B cell (primary cell): ENCODE results near the gene P3R3URF. TPM values are rescaled to one million over a fixed set of nuclear protein-coding genes. Genes with fewer than 3 reads are reported as not detected.

Experiments
- ATAC-seq: fragments of 200-7000 bp; cut with Tn5 transposase; one replicate; pipeline ENCODE4 v1.10.0; 2021; ENCODE audit warnings: low read depth, mild to moderate bottlenecking, moderate number of reproducible peaks, moderate library complexity
- CTCF ChIA-PET: fragments of 350-600 bp; sonication (Branson Sonifier 250); formaldehyde crosslinking; loops from one replicate; lab custom pipeline; 2021; ENCODE audit warnings: antibody characterized with exemption, inconsistent platforms; lab: Charles Lee
- POLR2A ChIA-PET: fragments of 350-600 bp; sonication (Branson Sonifier 250); formaldehyde crosslinking; loops from one replicate; lab custom pipeline; 2021; ENCODE audit warnings: antibody characterized with exemption; lab: Charles Lee
- DNase-seq: peaks from one replicate; pipeline ENCODE4 v3.0.0; 2013
- H2AFZ ChIP-seq: 2 replicates; pipeline ENCODE4 v1.6.1; 2012; ENCODE audit warnings: mild to moderate bottlenecking, low read depth, low read length; ENCODE audit not compliant: insufficient read depth, poor library complexity, severe bottlenecking
- H3K27ac ChIP-seq, 2 donors: 1 replicate in 1 of 2; 2 replicates in 1 of 2; pipeline ENCODE4 v1.5.1; 2012 to 2013; ENCODE audit warnings: low read length in 2 of 2, mild to moderate bottlenecking in 2 of 2, moderate library complexity in 1 of 2
- H3K27me3 ChIP-seq, 4 experiments: fragments of 200-600 bp in 1 of 4; sonication (generic) in 1 of 4; replicated peaks in 1 of 4; 1 replicate in 2 of 4; 2 replicates in 2 of 4; pipeline versions ENCODE4 v1.6.1 to v1.7.0; 2013 to 2016; ENCODE audit warnings: low read length in 3 of 4, mild to moderate bottlenecking in 2 of 4, mixed read lengths in 1 of 4, moderate library complexity in 1 of 4; ENCODE audit not compliant: insufficient read depth in 4 of 4, control insufficient read depth in 3 of 4; ENCODE audit errors: control extremely low read depth in 1 of 4
- H3K36me3 ChIP-seq, 2 experiments: replicated peaks in 1 of 2; 1 replicate in 1 of 2; 2 replicates in 1 of 2; pipeline versions ENCODE4 v1.6.1 to v1.7.1; 2013; ENCODE audit warnings: low read length in 1 of 2; ENCODE audit not compliant: insufficient read depth in 2 of 2, control insufficient read depth in 1 of 2; ENCODE audit errors: control extremely low read depth in 1 of 2, extremely low read depth in 1 of 2
- H3K4me1 ChIP-seq, 2 donors: fragments of 200-600 bp in 1 of 2; sonication (generic) in 1 of 2; 1 replicate in 1 of 2; 2 replicates in 1 of 2; pipeline versions ENCODE4 v1.5.1 to v1.6.1; 2013 to 2017; ENCODE audit warnings: low read length in 2 of 2; ENCODE audit not compliant: control insufficient read depth in 2 of 2, insufficient read depth in 2 of 2
- H3K4me2 ChIP-seq: replicated peaks from 2 replicates; pipeline ENCODE3; 2012; ENCODE audit warnings: mild to moderate bottlenecking, low read depth, low read length; ENCODE audit not compliant: poor library complexity, severe bottlenecking
- H3K4me3 ChIP-seq, 5 experiments: fragments of 200-600 bp in 1 of 5; sonication (generic) in 1 of 5; 1 replicate in 3 of 5; 2 replicates in 2 of 5; pipeline versions ENCODE4 v1.5.1 to v1.7.0; 2011 to 2016; ENCODE audit warnings: low read length in 4 of 5, mild to moderate bottlenecking in 4 of 5, low read depth in 2 of 5, control low read depth in 1 of 5, moderate library complexity in 1 of 5; ENCODE audit not compliant: insufficient read depth in 1 of 5; ENCODE audit errors: control extremely low read depth in 1 of 5, extremely low read depth in 1 of 5
- H3K79me2 ChIP-seq: fragments of 200-600 bp; sonication (generic); one replicate; pipeline ENCODE4 v1.6.0; 2016; ENCODE audit warnings: low read length; ENCODE audit not compliant: control insufficient read depth, insufficient read depth
- H3K9ac ChIP-seq: fragments of 200-600 bp; sonication (generic); 2 replicates; pipeline ENCODE4 v1.6.1; 2017; ENCODE audit warnings: mild to moderate bottlenecking, low read length, moderate library complexity
- H3K9me3 ChIP-seq, 3 donors: one replicate each; pipeline versions ENCODE4 v1.6.1 to v1.7.1; 2013; ENCODE audit warnings: low read length in 2 of 3; ENCODE audit not compliant: control insufficient read depth in 2 of 3, insufficient read depth in 1 of 3; ENCODE audit errors: control extremely low read depth in 1 of 3
- H4K20me1 ChIP-seq: 2 replicates; pipeline ENCODE4 v1.6.0; 2012; ENCODE audit warnings: mild to moderate bottlenecking, low read length; ENCODE audit not compliant: insufficient read depth, control insufficient read depth, poor library complexity, severe bottlenecking
- H3K27ac Mint-ChIP-seq: one replicate; pipeline ENCODE4 v1.8.0; 2021; ENCODE audit warnings: mixed read lengths
- H3K27me3 Mint-ChIP-seq: one replicate; pipeline ENCODE4 v1.8.0; 2021; ENCODE audit warnings: mixed read lengths
- H3K4me1 Mint-ChIP-seq: one replicate; pipeline ENCODE4 v1.8.0; 2021; ENCODE audit warnings: mixed read lengths
- H3K4me3 Mint-ChIP-seq: one replicate; pipeline ENCODE4 v1.8.0; 2021; ENCODE audit warnings: mixed read lengths
- H3K9me3 Mint-ChIP-seq: one replicate; pipeline ENCODE4 v1.8.0; 2022; ENCODE audit warnings: mixed read lengths; ENCODE audit not compliant: insufficient read depth
- CTCF ChIP-seq: fragments of 200-600 bp; IDR thresholded peaks from one replicate; pipeline ENCODE4 v1.8.0; 2022; ENCODE audit warnings: antibody characterized with exemption, mild to moderate bottlenecking
- EZH2 ChIP-seq: IDR thresholded peaks from 2 replicates; pipeline ENCODE4 v1.6.1; 2012; ENCODE audit warnings: borderline replicate concordance, low read depth, mild to moderate bottlenecking, moderate library complexity, low read length; ENCODE audit not compliant: insufficient read depth, poor library complexity, severe bottlenecking
- WGBS: methylation state at CpG from one replicate; pipeline ENCODE4 v1.1.5; 2013; ENCODE audit warnings: missing lambda C conversion rate; ENCODE audit not compliant: insufficient coverage; 5-methylcytosine and 5-hydroxymethylcytosine counted together
- intact Hi-C: fragments of 100-400 bp; cut with micrococcal nuclease; formaldehyde crosslinking; loops from one replicate; pipeline ENCODE4 v1.10.0; 2022
- polyA minus RNA-seq: library from RNA; depleted of rRNA, polyadenylated mRNA; stranded (reverse); fragments of >200 nt; gene quantifications from 2 replicates; pipeline ENCODE4 v1.2.3, GENCODE V29; 2012
- polyA plus RNA-seq: library from polyadenylated mRNA; depleted of rRNA; stranded (reverse); fragments of >200 nt; gene quantifications from 2 replicates; pipeline ENCODE4 v1.2.3, GENCODE V29; 2012
- total RNA-seq, 2 donors: library from RNA; stranded (reverse); fragments of 120-200 nt in 1 of 2; gene quantifications; 1 replicate in 1 of 2; 2 replicates in 1 of 2; pipeline versions ENCODE4 v1.2.3 to v1.2.4, GENCODE V29; 2013 to 2022

P3R3URF gene
- not detected in 2 replicates for total RNA-seq
- total RNA-seq (2013), result not detected
- not detected in 2 replicates for polyA plus RNA-seq
- polyA minus RNA-seq, result not detected in 2 replicates

GRCh38 chr1:46176211-46176865 is at the start of gene P3R3URF:
Gene P3R3URF (minus strand): TSS chr1:46176488. CDS start chr1:46176471, 17 bp downstream.
- H3K4me2 ChIP-seq, result no peak within 1 kb of the TSS
- intact Hi-C loops, result loop anchor here (5.0 kb wide), 1 partner anchor 171 kb away; no protein-coding TSS in a partner anchor
- H3K4me1 ChIP-seq, result peaks cover 10 to 27% of the 10 kb centered on the region in 2 donors
- no peaks in the 10 kb centered on the region for H3K79me2 ChIP-seq
- no peak within 1 kb of the TSS for H3K4me3 Mint-ChIP-seq
- no peak within 1 kb of the TSS for H3K4me3 ChIP-seq
- H3K27me3 Mint-ChIP-seq, result no peaks in the 10 kb centered on the region
- ChIA-PET POLR2A (no interaction called here), CTCF (interaction anchor here (0.9 to 13.8 kb wide), 2 partner anchors 27 to 139 kb away, joined by 3 to 249 read pairs; no protein-coding TSS in a partner anchor)
- ATAC-seq (no peak), DNase-seq (no peak)
- peaks cover 6% of the 10 kb centered on the region for H3K4me1 Mint-ChIP-seq
- no peak within 1 kb of the TSS for H3K27ac Mint-ChIP-seq
- H4K20me1 ChIP-seq, result no peaks in the 10 kb centered on the region
- no peak within 1 kb of the TSS for H3K9ac ChIP-seq
- no peak within 1 kb of the TSS for H2AFZ ChIP-seq
- 85% methylated on average over 13 of the region's 13 CpGs for WGBS
- H3K9me3 Mint-ChIP-seq, result no peaks in the 10 kb centered on the region
- no peaks in the 10 kb centered on the region for H3K9me3 ChIP-seq
- H3K27ac ChIP-seq, result no peak within 1 kb of the TSS
- TF ChIP-seq CTCF (no peak), EZH2 (no peak)
- H3K36me3 ChIP-seq, result no peaks in the 10 kb centered on the region
- no peaks in the 10 kb centered on the region for H3K27me3 ChIP-seq

GRCh38 chr1:46224966-46225365 is 48.7 kb upstream of the P3R3URF start:
- 92% methylated on average over 3 of the region's 4 CpGs for WGBS
- no peaks in the 10 kb centered on the region for H3K79me2 ChIP-seq
- no peak overlapping the region for H3K27ac ChIP-seq
- no peak overlapping the region for H3K4me3 Mint-ChIP-seq
- no peak overlapping the region for H3K27ac Mint-ChIP-seq
- POLR2A ChIA-PET, result no interaction called here
- DNase-seq (no peak), ATAC-seq (no peak)
- H3K4me2 ChIP-seq, result no peak overlapping the region
- H3K4me1 ChIP-seq, result peaks cover 0 to 3% of the 10 kb centered on the region in 2 donors
- no peaks in the 10 kb centered on the region for H3K27me3 Mint-ChIP-seq
- H3K36me3 ChIP-seq, result no peaks in the 10 kb centered on the region
- no peak overlapping the region for H3K9ac ChIP-seq
- no peaks in the 10 kb centered on the region for H4K20me1 ChIP-seq
- H3K4me1 Mint-ChIP-seq, result peaks cover 1% of the 10 kb centered on the region
- TF ChIP-seq CTCF (no peak), EZH2 (no peak)
- H3K9me3 ChIP-seq, result no peaks in the 10 kb centered on the region
- H3K4me3 ChIP-seq, result no peak overlapping the region
- H3K9me3 Mint-ChIP-seq, result no peaks in the 10 kb centered on the region
- H2AFZ ChIP-seq, result no peak overlapping the region
- intact Hi-C loops, result no loop called here
- H3K27me3 ChIP-seq, result no peaks in the 10 kb centered on the region
- CTCF ChIA-PET, result interaction anchor here (0.7 to 3.5 kb wide), 12 partner anchors 8 to 189 kb away, joined by 3 to 52 read pairs (median 6); no protein-coding TSS in a partner anchor
